HepG2 (cell line): Measurements from ENCODE around the gene GRAMD1A. TPM values are rescaled to one million over a fixed set of nuclear protein-coding genes. Genes with fewer than 3 reads are reported as not detected.

Source experiments
- ATF4 ChIP-seq, 2 experiments: fragments of 450-650 bp in 1 of 2; sonication (generic) in 1 of 2; formaldehyde crosslinking; IDR thresholded peaks; 2 replicates each; pipeline versions ENCODE4 v1.5.0 to v1.8.0; 2020 to 2022; ENCODE audit warnings: mild to moderate bottlenecking in 1 of 2, missing genetic modification reagents in 1 of 2
- ETV6 ChIP-seq: sonication (generic); formaldehyde crosslinking; conservative IDR thresholded peaks from 2 replicates; pipeline ENCODE4 v1.4.0; 2020; ENCODE audit warnings: missing genetic modification reagents
- HDAC6 ChIP-seq: fragments of 200-600 bp; sonication (generic); IDR thresholded peaks from 2 replicates; pipeline ENCODE4 v1.7.0; 2017; ENCODE audit warnings: mild to moderate bottlenecking, antibody characterized with exemption, low read length, low read depth
- KAT7 ChIP-seq: IDR thresholded peaks from 2 replicates; pipeline ENCODE4 v1.6.1; 2018; ENCODE audit warnings: borderline replicate concordance, missing compliant biosample characterization
- KDM4B ChIP-seq: sonication (generic); formaldehyde crosslinking; IDR thresholded peaks from 2 replicates; pipeline ENCODE4 v1.4.0; 2020; ENCODE audit warnings: missing genetic modification reagents
- MYPOP ChIP-seq: sonication (generic); formaldehyde crosslinking; IDR thresholded peaks from 2 replicates; pipeline ENCODE4 v1.8.1; 2023; ENCODE audit warnings: mild to moderate bottlenecking, moderate library complexity, missing genetic modification reagents
- NBN ChIP-seq: fragments of 450-650 bp; conservative IDR thresholded peaks from 2 replicates; pipeline ENCODE4 v1.6.1; 2017
- PATZ1 ChIP-seq: sonication (generic); formaldehyde crosslinking; IDR thresholded peaks from 2 replicates; pipeline ENCODE4 v1.4.0; 2020; ENCODE audit warnings: missing genetic modification reagents
- SKI ChIP-seq: fragments of 450-650 bp; IDR thresholded peaks from one replicate; pipeline ENCODE4 v1.6.1; 2018; ENCODE audit warnings: mild to moderate bottlenecking; ENCODE audit not compliant: partially characterized antibody
- TEAD3 ChIP-seq: optimal IDR thresholded peaks from 2 replicates; pipeline ENCODE3; 2016; ENCODE audit warnings: borderline replicate concordance
- TIGD3 ChIP-seq: sonication (generic); formaldehyde crosslinking; IDR thresholded peaks from 2 replicates; pipeline ENCODE4 v1.5.1; 2020; ENCODE audit warnings: mild to moderate bottlenecking, missing genetic modification reagents, borderline replicate concordance
- ZBTB10 ChIP-seq: sonication (generic); formaldehyde crosslinking; IDR thresholded peaks from 2 replicates; pipeline ENCODE4 v1.4.0; 2020; ENCODE audit warnings: missing genetic modification reagents, borderline replicate concordance
- ZBTB34 ChIP-seq: sonication (generic); formaldehyde crosslinking; IDR thresholded peaks from 2 replicates; pipeline ENCODE4 v1.8.0; 2022; ENCODE audit warnings: mild to moderate bottlenecking, missing genetic modification reagents
- ZEB1 ChIP-seq: IDR thresholded peaks from 2 replicates; pipeline ENCODE4 v1.6.1; 2012; ENCODE audit warnings: mild to moderate bottlenecking, low read depth, inconsistent platforms; ENCODE audit not compliant: insufficient replicate concordance
- ZKSCAN5 ChIP-seq: sonication (generic); formaldehyde crosslinking; IDR thresholded peaks from 2 replicates; pipeline ENCODE4 v1.5.1; 2020; ENCODE audit warnings: mild to moderate bottlenecking, missing genetic modification reagents
- ZNF263 ChIP-seq: sonication (generic); formaldehyde crosslinking; IDR thresholded peaks from 2 replicates; pipeline ENCODE4 v1.4.0; 2020; ENCODE audit warnings: missing genetic modification reagents
- ZNF329 ChIP-seq: sonication (generic); formaldehyde crosslinking; IDR thresholded peaks from 2 replicates; pipeline ENCODE4 v1.9.0; 2021; ENCODE audit warnings: low read depth, mild to moderate bottlenecking, missing genetic modification reagents
- ZNF383 ChIP-seq: sonication (generic); formaldehyde crosslinking; IDR thresholded peaks from 2 replicates; pipeline ENCODE4 v1.4.0; 2020; ENCODE audit warnings: missing genetic modification reagents, mild to moderate bottlenecking, borderline replicate concordance
- ZNF557 ChIP-seq: sonication (generic); formaldehyde crosslinking; IDR thresholded peaks from 2 replicates; pipeline ENCODE4 v1.4.0; 2020; ENCODE audit warnings: missing genetic modification reagents
- ZNF790 ChIP-seq: sonication (generic); formaldehyde crosslinking; IDR thresholded peaks from 2 replicates; pipeline ENCODE4 v1.8.0; 2022; ENCODE audit warnings: missing genetic modification reagents, mild to moderate bottlenecking, borderline replicate concordance
- polyA plus RNA-seq, 8 experiments: library from polyadenylated mRNA; depleted of rRNA in 3 of 8; stranded (reverse) in 7 of 8; unstranded in 1 of 8; fragments of >200 nt; fragmentation: Illumina TruSeq in 4 of 8; extraction: Trizol in 4 of 8; gene quantifications; 2 replicates each; pipeline versions ENCODE4 v1.2.1 to v1.2.3, GENCODE V29; 2011 to 2016; ENCODE audit warnings: low read depth in 4 of 8, missing spikeins in 1 of 8, mixed read lengths in 1 of 8; ENCODE audit not compliant: insufficient read depth in 1 of 8
- total RNA-seq, 5 experiments: library from RNA; depleted of rRNA; stranded (reverse); fragments of >200 nt; fragmentation: Illumina TruSeq; extraction: Trizol; gene quantifications; 2 replicates each; pipeline ENCODE4 v1.2.3, GENCODE V29; 2016; ENCODE audit warnings: low read depth in 1 of 5

The GRAMD1A gene
- total and polyA plus RNA-seq, 2 of the 13 experiments (the other 11 are each of a cell fraction or from before 2014, with no cell fraction given) = 14.7 to 181 TPM

- no peak for TF ChIP-seq TIGD3 (CRISPR knock-in tag)
- TF ChIP-seq ZBTB10 = peak; percentile 79; the same call in 1 of the 2 replicates
- peak; percentile 99 for TF ChIP-seq PATZ1 (CRISPR knock-in tag)
- no peak for TF ChIP-seq HDAC6
- peak; percentile 10 for TF ChIP-seq SKI
- TF ChIP-seq ZNF383 (CRISPR knock-in tag) = no peak
- peak; percentile 29 for TF ChIP-seq TEAD3 (CRISPR knock-in tag)
- TF ChIP-seq MYPOP = peak; percentile 55; the same call in 1 of the 2 replicates
- no peak for TF ChIP-seq ZKSCAN5 (CRISPR knock-in tag)
- TF ChIP-seq KAT7 = no peak
- TF ChIP-seq ZNF557 (CRISPR knock-in tag) = 0 out of 2 replicates have a peak, but pooled peaks have one; percentile 7
- no peak for TF ChIP-seq ATF4 (CRISPR knock-in tag; IDR thresholded peaks at IDR 0.05)
- no peak for TF ChIP-seq ETV6 (CRISPR knock-in tag)
- TF ChIP-seq ZNF790 (CRISPR knock-in tag) = peak; percentile 15; the same call in 1 of the 2 replicates
- peak; percentile 94 for TF ChIP-seq ZNF263 (CRISPR knock-in tag)
- TF ChIP-seq ZNF329 (CRISPR knock-in tag) = no peak
- TF ChIP-seq ZEB1 = no peak
- no peak for TF ChIP-seq NBN
- TF ChIP-seq KDM4B = peak; percentile 46; the same call in 1 of the 2 replicates
- no peak; the same call in 1 of the 2 replicates for TF ChIP-seq ZBTB34 (CRISPR knock-in tag)
Measured at GRCh38 chr19:35042056-35042730, 42.1 kb downstream of the GRAMD1A start (continued).
